Epithelial cell of proximal tubule (primary cell): ENCODE measurements around the gene SYK. TPM values are rescaled to one million over a fixed set of nuclear protein-coding genes. Genes with fewer than 3 reads are reported as not detected.

Experiments
- DNase-seq: peaks from one replicate; pipeline ENCODE4 v3.0.0-alpha.2; 2011; ENCODE audit warnings: low read depth
- H3K4me3 ChIP-seq: 2 replicates; pipeline ENCODE4 v1.5.1; 2011; ENCODE audit warnings: low read depth, mild to moderate bottlenecking, low read length
- CTCF ChIP-seq: conservative IDR thresholded peaks from 2 replicates; pipeline ENCODE4 v1.5.1; 2012; ENCODE audit warnings: low read depth, mild to moderate bottlenecking, low read length
- total RNA-seq: library from RNA; depleted of rRNA; stranded (reverse); fragments of >200 nt; gene quantifications from 2 replicates; pipeline ENCODE4 v1.2.3, GENCODE V29; 2015

Gene SYK
- total RNA-seq, 1 donor from 2014 or later, result 16.9 TPM

GRCh38 chr9:90841213-90841612, 39.6 kb downstream of the SYK start:
- no peak for DNase-seq
- TF ChIP-seq CTCF, result no peak
- H3K4me3 ChIP-seq, result no peak overlapping the region

GRCh38 chr9:90841615-90842014, 40.0 kb downstream of the SYK start:
- H3K4me3 ChIP-seq, result no peak overlapping the region
- no peak for TF ChIP-seq CTCF
- no peak for DNase-seq

- TF ChIP-seq CTCF, result no peak
- no peak for DNase-seq
- H3K4me3 ChIP-seq, result no peak overlapping the region
Observed at GRCh38 chr9:90842176-90842777, 40.7 kb downstream of the SYK start.

- no peak for DNase-seq
- no peak for TF ChIP-seq CTCF
- no peak overlapping the region for H3K4me3 ChIP-seq
Observed at GRCh38 chr9:90842996-90843395, 41.4 kb downstream of the SYK start.

GRCh38 chr9:90843525-90843924, 41.9 kb downstream of the SYK start:
- no peak overlapping the region for H3K4me3 ChIP-seq
- no peak for DNase-seq
- TF ChIP-seq CTCF, result no peak

GRCh38 chr9:90844326-90844725, 42.7 kb downstream of the SYK start:
- H3K4me3 ChIP-seq, result no peak overlapping the region
- DNase-seq, result no peak
- TF ChIP-seq CTCF, result no peak

- no peak for DNase-seq
- no peak overlapping the region for H3K4me3 ChIP-seq
- TF ChIP-seq CTCF, result no peak
Observed at GRCh38 chr9:90846770-90847419, 45.3 kb downstream of the SYK start.
